A549 treated with dexamethasone at 1 μM for 4 hours (cell line): ENCODE data around the gene CPB1. TPM values are rescaled to one million over a fixed set of nuclear protein-coding genes. Genes with fewer than 3 reads are reported as not detected.

Experiments used
- total RNA-seq: library from RNA; stranded (reverse); fragments of 200-300 nt; extraction: Qiagen RNA extraction; gene quantifications from 5 replicates; pipeline ENCODE4 v1.2.3, GENCODE V29; 2022

The CPB1 gene
- total RNA-seq = not detected in 5 replicates

DNA sequence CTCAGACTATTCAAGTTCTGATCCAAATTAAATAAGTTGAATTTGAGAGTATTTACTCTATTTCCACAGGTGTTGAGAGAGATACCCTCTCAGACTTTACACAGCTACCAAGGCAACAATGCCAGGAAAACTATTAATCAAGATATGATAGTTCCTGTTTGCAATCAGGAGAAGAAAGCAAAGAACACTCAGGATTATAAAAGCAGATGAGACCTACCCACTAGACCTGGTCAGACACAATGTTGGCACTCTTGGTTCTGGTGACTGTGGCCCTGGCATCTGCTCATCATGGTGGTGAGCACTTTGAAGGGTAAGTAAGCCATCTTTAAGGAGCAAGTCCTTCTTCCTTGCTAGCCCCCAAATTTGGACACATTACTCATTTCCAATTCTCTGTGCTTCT, at the start of gene CPB1:
Gene CPB1, plus strand, starts transcription at position 227 of the 400 bp plus-strand sequence. Its CDS starts 13 bp downstream, at position 240.

DNA sequence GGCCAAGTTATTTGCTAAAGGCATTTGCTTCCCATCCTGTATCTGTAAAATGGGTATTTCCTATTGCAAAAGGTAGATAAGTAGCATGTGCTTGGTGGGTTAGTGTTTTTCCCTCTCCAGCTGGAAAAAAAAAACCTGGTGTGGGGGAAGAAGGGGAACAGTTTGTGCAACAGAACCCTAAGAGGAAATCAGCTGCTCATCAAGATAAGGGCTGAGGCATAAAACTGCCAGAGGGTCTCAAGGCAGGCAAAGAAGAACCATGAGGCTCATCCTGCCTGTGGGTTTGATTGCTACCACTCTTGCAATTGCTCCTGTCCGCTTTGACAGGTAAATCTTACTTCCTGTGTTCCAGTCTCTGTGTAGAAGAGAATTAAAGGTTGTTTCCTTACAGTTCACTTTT, 37.4 kb downstream of the CPB1 start, which contains the start of gene CPA3:
Gene CPA3, plus strand, starts transcription at position 248 of the 400 bp plus-strand sequence. Its CDS starts 12 bp downstream, at position 260.

Other genes with a start within 250 kb of the CPB1 start
- gene AGTR1, start 129.9 kb upstream of the CPB1 start, total RNA-seq = 0.56 to 0.79 TPM (median 0.72 TPM) in 5 replicates
- not detected in 5 replicates for gene CPA3, start 37.5 kb downstream of the CPB1 start, total RNA-seq
- 29.8 to 36.3 TPM (median 32.3 TPM) in 5 replicates for gene GYG1, start 163.7 kb downstream of the CPB1 start, total RNA-seq